Activated T-helper 1 cell treated with Interleukin-2 at 50 U/mL for 16 hours (primary cell): ENCODE results near the gene POLD1.
"Not testable (repeated sequence)": the region's sequence is repeated elsewhere in the genome, so short reads cannot be mapped to it uniquely, and the experiment has no call there.

Source experiments
- DNase-seq: peaks from one replicate; pipeline ENCODE4 v3.0.0-alpha.2; 2020; ENCODE audit warnings: low read depth

The POLD1 gene

DNA sequence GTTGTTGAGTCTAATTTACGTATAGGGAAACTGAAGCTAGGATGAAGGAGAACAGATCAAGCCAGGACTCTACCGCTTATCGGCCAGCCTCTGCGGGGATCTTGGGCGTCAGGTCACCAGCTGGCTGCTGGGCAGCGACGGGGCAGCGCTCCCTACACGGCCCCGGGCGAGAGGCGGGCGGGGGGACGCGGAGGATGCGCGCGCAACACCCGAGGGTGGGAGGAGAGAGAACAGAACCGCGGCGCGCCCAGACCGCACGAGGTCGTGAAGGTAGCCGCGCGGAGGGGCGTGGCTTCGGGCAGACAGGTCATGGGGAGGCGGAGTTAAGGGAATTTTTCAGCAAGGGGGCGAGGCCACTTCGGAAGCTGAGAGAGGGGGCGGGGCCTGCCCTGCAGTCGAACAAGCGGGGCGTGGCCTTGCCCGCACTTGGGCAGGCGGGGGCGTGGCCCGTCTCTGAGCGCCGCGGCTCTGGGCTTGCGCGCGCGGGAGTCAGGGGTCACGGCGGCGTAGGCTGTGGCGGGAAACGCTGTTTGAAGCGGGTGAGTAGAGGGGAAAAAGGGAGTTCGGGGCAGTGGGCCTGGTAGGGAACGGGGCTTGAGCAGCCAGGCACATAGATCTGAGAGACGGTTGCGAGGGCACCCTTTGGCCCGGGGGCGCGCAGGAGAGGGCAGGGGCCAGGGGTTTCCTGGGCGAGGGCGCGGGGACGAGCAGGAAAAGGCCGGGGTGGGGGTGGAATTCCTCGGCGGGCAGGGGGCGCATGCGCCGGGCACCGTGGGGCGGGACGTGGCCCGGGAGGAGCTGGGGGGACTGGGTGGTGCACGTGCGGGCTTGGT, at the start of gene POLD1:
Gene POLD1, plus strand, starts transcription at position 496 of the 833 bp plus-strand sequence. CDS start 14,505 bp downstream, outside the sequence.
- DNase-seq: peak; percentile 98

DNA sequence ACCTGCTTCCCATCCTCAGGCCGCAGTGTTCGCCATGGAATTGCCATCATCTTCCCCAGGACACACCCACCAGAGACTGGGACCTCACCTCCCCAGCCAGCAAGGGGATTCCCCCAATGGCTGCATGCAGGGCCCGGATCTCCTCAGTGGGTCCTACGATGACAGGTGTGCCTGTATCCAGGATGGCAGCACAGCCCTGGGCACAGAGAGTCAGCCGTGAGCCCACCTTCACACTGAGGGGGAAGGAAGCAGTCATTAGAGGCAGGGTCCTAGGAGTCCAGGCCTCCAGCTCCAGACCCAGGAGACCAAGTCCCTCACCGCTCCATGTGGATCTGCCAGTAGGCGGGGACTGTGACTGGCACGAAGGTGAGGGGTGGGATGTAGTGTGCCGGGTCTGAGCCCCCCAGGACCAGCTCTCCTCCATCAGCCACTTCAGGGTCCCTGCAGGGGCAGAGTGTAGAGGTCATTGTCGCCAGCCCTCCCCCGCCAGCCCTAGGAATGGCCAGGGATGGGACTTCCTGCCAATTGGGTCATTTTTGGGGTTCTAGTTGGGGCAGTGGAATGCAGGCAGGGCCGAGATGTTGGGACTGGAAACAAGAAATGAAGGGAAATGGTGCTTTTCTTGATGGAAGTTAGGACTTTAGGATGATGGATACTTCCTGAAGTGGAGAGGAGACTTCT, 49.3 kb upstream of the POLD1 start:
- DNase-seq: no peak

DNA sequence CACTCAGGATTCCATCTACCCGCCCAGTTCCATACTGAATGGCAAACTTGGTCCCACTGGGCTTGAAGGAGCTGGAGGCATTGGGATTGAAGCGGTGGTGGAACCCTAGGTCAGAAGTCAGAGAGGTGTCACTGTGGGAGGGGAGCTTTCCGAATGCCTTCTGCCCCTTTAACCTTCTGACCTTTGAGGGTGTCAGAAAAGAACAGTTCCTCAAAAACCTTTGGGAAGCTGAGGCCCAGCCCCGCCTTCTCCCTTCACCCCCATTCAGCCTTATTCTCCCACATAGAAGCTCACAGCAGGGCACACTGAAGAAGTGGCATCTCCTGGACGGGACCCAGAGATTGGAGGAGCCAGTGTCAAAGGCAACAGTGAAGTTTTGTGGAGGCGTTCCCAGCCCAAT, 47.1 kb upstream of the POLD1 start:
- DNase-seq: not testable (repeated sequence)

DNA sequence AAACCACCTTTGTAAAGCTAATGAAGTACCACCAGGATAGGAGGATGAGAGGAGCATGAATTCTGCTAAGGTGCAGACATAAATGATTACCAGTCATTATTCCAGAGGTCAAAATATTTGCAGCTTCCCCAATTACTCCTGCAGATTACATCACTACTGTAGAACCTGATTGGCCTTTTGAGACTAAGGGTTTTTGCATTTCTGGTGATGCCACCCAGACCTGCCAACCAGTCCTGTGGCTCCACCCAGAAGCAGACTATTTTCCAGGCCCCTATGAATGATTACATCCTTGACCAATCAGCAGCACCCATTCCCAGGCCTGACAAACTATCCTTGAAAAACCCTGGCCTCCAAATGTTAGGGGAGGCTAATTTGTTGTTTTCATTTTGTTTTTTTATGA, 43.8 kb upstream of the POLD1 start:
- DNase-seq: no peak

DNA sequence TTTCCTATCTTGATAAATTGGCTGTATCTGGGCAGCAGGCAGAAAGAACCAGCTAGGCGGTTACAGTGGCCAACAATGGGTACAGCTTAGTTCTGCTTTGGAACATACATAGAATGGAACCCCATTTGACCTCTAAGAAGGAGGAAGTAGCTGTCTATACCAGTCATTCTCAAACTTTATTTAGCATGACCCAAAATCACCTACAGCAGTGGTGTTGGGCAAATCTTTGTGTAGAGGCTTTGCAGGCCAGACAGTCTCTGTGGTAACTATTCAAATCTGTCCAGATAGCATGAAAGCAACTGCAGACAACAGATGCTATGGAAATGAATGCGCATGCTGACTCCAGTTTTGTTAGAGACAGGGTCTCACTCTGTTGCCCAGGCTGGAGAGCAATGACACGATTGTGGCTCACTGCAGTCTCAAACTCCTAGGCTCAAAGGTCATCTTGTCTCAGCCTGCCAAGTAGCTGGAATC, 43.0 kb upstream of the POLD1 start:
- no peak for DNase-seq

DNA sequence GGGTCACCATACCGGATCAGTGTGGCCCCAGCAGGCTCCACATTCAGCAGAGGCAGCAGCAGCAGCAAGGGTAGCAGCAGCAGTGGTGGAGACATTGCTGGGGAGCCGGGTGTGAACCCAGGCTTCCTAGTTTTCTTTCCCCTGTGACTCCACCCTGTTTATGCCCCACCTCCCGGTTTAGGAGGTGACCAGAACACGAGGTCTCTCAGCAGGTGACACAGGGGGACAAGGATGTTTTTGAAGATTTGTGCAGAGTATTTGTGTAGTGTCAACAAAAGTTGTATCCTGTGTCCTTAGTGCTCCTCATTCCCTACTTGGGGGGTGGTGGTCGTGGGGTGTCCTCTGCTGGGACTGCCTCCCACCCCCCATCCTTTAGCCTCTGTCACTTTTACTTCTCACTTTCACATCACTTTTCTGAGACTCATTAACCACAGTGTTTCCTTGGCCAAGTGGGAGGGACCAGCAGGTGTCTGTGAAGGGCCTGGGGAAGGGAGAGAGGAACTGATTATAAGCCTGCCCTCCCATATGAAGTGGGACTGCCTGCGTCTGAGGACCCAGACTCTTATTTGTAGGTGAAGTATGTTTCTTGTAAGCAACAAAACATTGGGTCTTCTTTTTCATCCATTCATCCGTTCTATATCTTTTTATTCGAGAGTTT, 39.4 kb upstream of the POLD1 start:
- no peak for DNase-seq

DNA sequence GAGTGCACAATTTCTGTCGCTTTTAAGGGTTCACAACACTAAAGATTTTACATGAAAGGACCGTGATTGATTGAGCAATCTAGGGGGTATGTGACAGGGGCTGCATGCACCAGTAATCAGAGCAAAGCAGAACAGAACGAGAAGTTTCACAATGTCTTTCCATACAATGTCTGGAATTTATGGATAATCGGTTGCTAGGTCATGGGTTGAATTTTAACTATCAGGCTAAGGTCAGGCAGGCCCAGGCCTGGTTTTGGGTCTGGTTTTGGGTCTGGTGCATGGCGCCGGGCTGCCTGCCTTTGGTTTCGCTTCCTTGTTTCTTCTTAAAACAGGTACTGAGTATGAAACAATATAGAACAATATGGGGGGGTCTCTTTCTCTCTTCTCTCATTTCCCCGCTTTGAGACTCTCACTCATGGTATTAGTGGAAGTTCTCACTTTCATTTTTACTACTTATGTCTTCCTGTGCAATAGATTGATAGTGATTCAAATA, 37.0 kb upstream of the POLD1 start:
- not testable (repeated sequence) for DNase-seq

DNA sequence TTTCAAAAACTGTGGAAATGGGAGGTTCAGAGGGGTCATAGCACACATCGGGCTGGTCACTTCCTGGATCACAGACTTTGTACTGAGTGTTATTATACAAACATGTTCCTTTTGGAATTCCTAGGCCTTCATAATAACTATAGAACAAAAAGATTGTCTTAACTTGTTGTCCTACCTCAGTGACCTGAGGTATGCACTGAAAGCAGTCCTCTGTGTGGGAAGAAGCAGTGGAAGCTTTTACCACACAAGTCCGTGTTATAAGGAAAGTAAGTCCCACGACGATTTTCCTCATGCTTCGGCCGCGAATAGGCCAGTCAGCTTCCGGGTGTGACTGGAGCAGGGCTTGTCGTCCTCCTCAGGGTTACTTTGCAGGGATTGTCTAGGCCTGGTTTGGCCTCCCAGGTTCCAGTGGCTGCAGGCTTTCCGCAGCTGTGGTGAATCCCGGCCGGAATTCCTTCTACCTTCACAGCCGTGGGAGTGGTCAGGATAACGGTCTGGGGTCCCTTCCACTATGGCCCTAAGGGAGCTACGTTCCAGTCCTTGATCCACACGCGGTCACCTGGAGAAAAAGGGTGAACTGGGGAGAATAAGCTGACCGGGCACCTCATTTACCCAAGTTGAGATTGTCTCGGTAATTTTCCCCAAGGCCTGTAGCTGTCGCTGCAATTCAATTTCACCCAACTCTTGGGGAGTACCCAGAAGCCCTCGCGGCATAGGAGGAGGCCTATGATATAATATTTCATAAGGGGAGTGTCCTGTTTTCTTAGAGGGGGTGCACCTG, 34.7 kb upstream of the POLD1 start:
- DNase-seq: no peak

DNA sequence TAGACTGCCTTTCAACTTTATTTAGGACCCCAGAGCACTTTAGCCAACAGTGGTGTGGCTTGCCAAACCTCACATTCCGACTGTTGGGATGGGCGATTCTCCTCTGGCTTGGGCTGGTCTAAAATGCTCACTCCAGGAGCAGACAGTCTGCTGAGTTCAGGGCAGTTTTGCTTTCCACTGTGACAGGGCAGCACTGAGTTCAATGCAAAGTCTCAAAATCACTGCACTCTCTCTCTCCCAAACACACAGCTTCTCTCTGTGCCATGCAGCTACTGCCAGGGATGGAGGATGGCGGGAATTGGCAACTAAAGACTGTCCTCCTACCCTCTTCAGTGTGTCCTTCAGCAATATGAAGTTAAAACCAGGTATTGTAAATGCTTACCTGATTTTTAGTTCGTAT, 31.9 kb upstream of the POLD1 start:
- no peak for DNase-seq

DNA sequence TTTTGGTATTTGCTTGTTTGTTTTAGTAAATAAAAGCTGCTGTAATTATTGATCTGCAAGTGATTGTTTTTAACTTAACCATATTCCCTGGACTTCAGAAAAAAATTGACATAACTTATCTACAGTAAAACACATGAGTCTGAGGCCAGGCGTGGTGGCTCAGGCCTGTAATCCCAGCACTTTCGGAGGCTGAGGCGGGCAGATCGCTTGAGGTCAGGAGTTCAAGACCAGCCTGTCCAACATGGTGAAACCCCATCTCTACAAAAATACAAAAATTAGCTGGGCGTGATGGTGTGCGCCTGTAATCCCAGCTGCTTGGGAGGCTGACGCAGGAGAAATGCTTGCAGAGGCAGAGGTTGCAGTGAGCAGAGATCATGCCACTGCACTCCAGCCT, 30.7 kb upstream of the POLD1 start:
- DNase-seq: not testable (repeated sequence)

DNA sequence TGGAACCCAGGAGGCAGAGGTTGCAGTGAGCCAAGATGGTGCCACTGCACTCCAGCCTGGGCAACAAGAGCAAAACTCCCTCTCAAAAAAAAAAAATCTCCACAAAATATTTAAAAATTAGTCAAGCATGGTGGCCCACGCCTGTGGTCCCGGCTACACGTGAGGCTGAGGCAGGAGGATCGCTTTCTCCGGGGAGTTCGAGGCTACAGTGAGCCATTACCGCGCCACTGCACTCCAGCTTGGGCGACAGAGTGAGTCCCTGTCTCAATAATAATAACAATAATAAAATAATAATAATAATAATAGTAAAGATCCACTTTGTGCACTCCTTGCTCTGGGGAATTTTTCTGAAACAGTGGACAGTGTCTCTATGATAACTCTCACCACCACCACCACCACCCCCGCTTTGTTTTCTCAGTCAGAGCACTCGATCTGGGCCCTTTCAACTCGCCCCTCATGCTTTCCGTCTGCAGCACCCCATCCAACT, 27.4 kb upstream of the POLD1 start:
- no peak for DNase-seq

DNA sequence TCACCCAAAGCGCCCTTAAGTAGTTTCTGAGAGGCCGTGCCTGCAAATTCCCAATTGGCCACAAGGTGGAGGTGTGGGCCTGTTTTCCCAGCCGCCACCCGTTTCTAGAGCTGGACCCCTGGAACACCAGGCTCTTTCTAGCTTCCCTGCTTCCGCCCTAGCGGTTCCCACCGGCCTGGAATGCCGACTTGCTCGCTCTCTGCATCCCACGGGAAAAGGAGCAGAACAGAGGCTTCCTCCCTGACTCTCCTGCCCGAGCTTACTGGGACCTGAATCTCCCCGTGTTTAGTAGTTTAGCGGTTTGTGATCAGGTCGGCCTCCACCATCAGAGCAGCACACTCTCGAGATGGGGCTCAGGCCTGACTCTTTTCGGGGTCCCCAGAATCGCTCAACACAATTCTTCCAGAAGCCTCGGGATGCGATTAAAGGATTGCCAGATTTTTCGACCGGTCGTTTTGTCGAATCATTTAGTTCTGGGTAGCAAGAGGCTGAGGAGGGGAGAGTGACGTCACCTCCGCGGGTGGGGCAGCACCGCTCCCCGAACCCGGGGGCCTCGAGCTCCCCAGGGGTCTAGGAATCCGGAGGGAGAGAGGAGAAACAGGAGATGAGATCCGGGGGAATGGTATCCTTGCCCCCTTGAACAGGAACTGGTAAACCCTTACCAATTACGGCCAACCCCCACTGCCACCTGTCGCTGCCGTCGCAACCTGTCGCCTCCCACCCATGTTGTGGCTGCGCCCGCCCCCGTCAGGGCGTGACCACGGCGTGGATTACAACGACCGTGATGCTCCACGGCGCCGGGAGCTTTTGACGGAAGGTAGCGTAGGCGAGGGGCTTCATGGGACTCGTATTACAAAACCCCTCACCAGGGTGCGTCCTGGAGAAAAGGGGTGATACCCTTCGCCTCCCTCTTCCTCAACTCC, 26.7 kb upstream of the POLD1 start:
- peak; percentile 74 for DNase-seq

DNA sequence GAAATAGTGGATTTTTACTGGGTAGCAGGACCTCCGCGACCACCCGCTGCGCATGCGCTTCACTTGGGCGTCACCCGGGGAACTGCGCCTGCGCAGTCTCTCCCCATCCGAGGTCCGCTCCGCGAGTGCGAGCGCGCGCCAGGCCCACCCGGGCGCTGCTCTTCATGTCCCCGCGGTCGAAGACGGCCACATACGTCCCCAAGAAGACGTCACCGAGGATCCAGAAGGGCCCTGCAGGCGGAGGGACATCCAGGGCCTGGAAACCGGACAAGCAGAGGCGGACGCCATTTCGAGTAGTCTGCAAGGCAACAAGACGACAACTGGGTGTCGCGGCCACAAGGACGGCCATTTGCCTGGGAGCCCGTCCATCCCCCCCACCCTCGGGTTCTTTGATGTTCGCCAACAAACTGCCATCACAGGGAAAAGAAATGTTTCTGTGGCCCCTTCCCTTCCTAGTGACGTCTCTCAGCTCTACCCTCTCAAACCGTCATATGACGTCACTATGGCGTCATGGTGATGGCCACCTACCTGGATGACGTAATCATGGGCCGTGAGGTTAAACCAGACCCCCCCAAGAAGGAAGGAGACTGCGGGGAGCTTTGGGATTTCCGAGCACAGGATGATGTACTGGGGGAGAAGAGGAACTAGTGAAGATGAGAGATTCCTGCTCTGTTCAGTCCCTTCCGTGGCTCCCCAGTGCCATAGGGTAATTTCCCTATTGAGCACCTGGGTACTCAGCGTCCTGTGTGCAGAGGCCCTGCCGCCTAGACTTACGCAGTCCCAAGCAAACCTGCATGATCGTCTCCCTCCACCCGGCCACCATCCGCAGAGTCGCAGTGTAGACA, 25.4 kb upstream of the POLD1 start:
- peak; percentile 64 for DNase-seq

DNA sequence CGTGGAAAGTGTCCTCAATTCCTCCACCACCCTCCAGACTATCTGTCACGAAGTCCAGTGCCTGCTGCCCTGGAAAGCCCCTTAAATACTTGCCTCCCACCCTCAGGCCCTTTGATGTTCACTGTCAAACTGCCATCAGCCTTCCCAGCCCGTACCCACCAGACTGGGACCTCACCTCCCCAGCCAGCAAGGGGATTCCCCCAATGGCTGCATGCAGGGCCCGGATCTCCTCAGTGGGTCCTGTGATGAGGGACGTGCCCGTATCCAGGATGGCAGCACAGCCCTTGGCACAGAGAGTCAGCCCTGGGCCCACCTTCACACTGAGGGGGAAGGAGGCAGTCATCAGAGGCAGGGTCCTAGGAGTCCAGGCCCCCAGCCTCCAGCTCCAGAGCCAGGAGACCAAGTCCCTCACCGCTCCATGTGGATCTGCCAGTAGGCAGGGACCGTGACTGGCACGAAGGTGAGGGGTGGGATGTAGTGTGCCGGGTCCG, 24.8 kb upstream of the POLD1 start:
- no peak for DNase-seq

DNA sequence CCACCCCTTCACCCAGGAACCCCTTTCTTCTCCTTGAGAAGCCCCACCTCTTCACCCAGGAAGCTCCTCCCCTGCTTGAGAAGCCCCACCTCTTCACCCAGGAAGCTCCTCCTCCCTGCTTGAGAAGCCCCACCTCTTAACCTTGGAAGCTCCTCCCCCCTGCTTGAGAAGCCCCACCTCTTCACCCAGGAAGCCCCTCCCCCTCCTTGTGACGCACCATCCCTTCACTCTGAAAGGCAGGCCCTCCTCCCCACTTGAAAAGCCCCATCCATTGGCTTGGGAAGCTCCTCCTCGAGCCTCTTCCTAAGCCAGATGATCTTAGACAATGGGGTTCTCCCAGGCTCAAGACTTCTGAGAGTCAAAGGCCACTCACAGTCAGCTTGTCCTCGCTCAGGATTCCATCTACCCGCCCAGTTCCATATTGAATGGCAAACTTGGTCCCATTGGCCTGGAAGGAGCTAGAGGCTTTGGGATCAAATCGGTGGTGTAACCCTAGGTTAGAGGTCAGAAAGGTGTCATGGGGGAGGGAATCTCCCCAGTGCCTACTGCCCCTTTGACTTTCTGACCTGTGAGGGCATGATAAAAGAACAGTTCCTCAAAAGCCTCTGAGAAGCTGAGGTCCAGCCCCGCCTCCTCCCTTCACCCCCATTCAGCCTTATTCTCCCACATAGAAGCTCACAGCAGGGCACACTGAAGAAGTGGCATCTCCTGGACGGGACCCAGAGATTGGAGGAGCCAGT, 22.7 kb upstream of the POLD1 start:
- DNase-seq: no peak

DNA sequence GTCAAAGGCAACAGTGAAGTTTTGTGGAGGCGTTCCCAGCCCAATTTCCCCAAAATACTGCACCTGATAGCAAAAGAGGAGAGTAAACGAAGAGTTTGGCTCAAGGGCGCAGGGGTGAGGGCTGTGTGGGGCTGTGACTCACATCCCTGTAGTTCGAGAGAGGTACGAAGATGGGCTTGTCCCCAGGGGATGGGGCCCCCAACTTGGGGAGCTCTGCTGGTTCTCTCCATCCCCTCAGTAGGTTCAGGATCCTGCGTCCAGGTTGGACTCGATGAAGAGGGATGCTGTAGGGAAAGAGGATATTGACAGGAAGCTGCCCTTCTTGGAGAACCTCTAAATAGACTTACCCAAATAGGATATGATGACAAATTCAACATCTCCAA, 22.1 kb upstream of the POLD1 start:
- no peak for DNase-seq

DNA sequence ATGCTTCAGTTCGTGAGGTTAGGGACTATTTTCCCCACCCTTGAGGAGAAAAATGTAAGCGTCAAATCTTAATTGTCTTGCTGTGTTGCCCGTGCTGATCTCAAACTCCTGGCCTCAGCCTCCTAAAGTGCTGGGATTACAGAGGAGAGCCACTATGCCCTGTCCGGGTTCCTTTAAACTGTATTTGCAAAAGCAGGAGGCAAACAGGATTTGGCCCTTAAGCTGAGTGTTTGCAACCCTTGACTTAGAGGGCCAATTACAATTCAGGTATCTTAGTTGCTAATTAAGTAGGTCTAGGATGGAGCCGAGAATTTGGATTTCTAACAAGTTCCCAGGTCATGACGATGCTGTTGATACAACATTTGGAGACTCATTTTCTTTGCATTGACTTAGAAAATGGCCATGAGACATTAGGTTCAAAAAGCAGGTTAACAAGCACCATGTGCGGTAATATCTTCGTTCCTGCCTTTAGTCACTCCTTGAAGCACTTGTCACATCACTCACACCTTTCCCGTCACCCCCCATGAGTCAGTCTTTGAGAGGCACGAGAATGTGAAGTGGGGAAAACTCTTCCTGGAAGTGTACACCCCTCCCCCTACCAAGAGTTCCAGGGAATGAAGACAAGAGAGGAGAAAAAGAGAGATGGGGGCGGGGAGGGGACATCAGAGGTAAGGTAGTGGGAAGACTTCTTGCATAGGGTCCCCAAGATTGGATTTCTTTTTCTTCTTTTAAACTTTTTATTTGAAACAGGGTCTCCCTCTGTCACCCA, 21.3 kb upstream of the POLD1 start:
- no peak for DNase-seq
